ENCODE data around the gene APOL4.
A peak's percentile ranks its signal among the peaks of the same experiment; 100 is the strongest.
"Not testable (repeated sequence)": the region's sequence is repeated elsewhere in the genome, so short reads cannot be mapped to it uniquely, and the experiment has no call there.

APOL4 gene

GRCh38 chr22:36185828-36186624 lies 15.6 kb downstream of the APOL4 start:
- DNase-seq (ENCODE audit: low read depth in 2 of 2, low spot score in 1 of 2): no peak

- DNase-seq (ENCODE audit: low read depth in 2 of 2, low spot score in 1 of 2): no peak
Measured at GRCh38 chr22:36184433-36185025, 17.1 kb downstream of the APOL4 start.

GRCh38 chr22:36183446-36183845 lies 18.2 kb downstream of the APOL4 start:
- no peak for DNase-seq (ENCODE audit: low read depth in 2 of 2, low spot score in 1 of 2)

- DNase-seq (ENCODE audit: low read depth in 2 of 2, low spot score in 1 of 2): no peak
Measured at GRCh38 chr22:36182857-36183256, 18.8 kb downstream of the APOL4 start.

GRCh38 chr22:36182056-36182455 lies 19.6 kb downstream of the APOL4 start:
- DNase-seq (ENCODE audit: low read depth in 2 of 2, low spot score in 1 of 2): no peak

GRCh38 chr22:36180928-36181327 lies 20.7 kb downstream of the APOL4 start:
- no peak for DNase-seq (ENCODE audit: low read depth in 2 of 2, low spot score in 1 of 2)

- peak; percentile 63 to 88 for DNase-seq (ENCODE audit: low read depth in 2 of 2, low spot score in 1 of 2)
Measured at GRCh38 chr22:36180038-36180880, 21.4 kb downstream of the APOL4 start.

- no peak for DNase-seq (ENCODE audit: low read depth in 2 of 2, low spot score in 1 of 2)
Measured at GRCh38 chr22:36177160-36177559, 24.4 kb downstream of the APOL4 start.

GRCh38 chr22:36175892-36176291 lies 25.7 kb downstream of the APOL4 start:
- DNase-seq (ENCODE audit: low read depth in 2 of 2, low spot score in 1 of 2): no peak

GRCh38 chr22:36171941-36172340 lies 29.7 kb downstream of the APOL4 start:
- no peak for DNase-seq (ENCODE audit: low read depth in 2 of 2, low spot score in 1 of 2)

- DNase-seq (ENCODE audit: low read depth in 2 of 2, low spot score in 1 of 2): no peak
Measured at GRCh38 chr22:36166518-36167220, 34.9 kb downstream of the APOL4 start.

- no peak for DNase-seq (ENCODE audit: low read depth in 2 of 2, low spot score in 1 of 2)
Measured at GRCh38 chr22:36166086-36166485, 35.5 kb downstream of the APOL4 start.

- no peak for DNase-seq (ENCODE audit: low read depth in 2 of 2, low spot score in 1 of 2)
Measured at GRCh38 chr22:36165141-36165540, 36.5 kb downstream of the APOL4 start.

- no peak for DNase-seq (ENCODE audit: low read depth in 2 of 2, low spot score in 1 of 2)
Measured at GRCh38 chr22:36164621-36165020, 37.0 kb downstream of the APOL4 start.

- DNase-seq (ENCODE audit: low read depth in 2 of 2, low spot score in 1 of 2): no peak
Measured at GRCh38 chr22:36163497-36163896, 38.1 kb downstream of the APOL4 start.

GRCh38 chr22:36162127-36163034 lies 39.2 kb downstream of the APOL4 start:
- DNase-seq (ENCODE audit: low read depth in 2 of 2, low spot score in 1 of 2): no peak

- not testable (repeated sequence) for DNase-seq (ENCODE audit: low read depth in 2 of 2, low spot score in 1 of 2)
Measured at GRCh38 chr22:36161793-36162126, 39.8 kb downstream of the APOL4 start.

- DNase-seq (ENCODE audit: low read depth in 2 of 2, low spot score in 1 of 2): no peak
Measured at GRCh38 chr22:36160499-36160942, 41.1 kb downstream of the APOL4 start, which contains the start of gene APOL3. APOL3 (minus strand) TSS chr22:36160755; CDS start chr22:36149055, 11,700 bp downstream.

GRCh38 chr22:36156515-36157419 lies 44.8 kb downstream of the APOL4 start:
- peak; percentile 43 to 55 for DNase-seq (ENCODE audit: low read depth in 2 of 2, low spot score in 1 of 2)

Data from stimulated activated CD8-positive, alpha-beta memory T cell treated with anti-CD3 and anti-CD28 coated beads, Interleukin-4, amount 100 ng/mL, for 4 hours (primary cell).